ENCODE data around the gene KCNK2.

Gene KCNK2

GRCh38 chr1:215043401-215043800 is 39.1 kb upstream of the KCNK2 start:
- no peak overlapping the region for H3K4me3 ChIP-seq (ENCODE audit: low read depth in 1 of 2, low read length in 2 of 2)
- H3K27me3 ChIP-seq (ENCODE audit: insufficient read depth, low read length, poor library complexity), result no peaks in the 10 kb centered on the region
- DNase-seq (no peak), ATAC-seq (ENCODE audit: insufficient read depth, low read depth) (no peak)
- H3K36me3 ChIP-seq (ENCODE audit: insufficient read depth, low read length), result no peaks in the 10 kb centered on the region
- no peak overlapping the region for H3K4me2 ChIP-seq (ENCODE audit: insufficient read depth, low read length)
- no peaks in the 10 kb centered on the region for H3K9me3 ChIP-seq (ENCODE audit: insufficient read depth, low read length, severe bottlenecking)
- H3K4me1 ChIP-seq (ENCODE audit: insufficient read depth, low read length), result no peaks in the 10 kb centered on the region
- H3K9ac ChIP-seq (ENCODE audit: low read depth, low read length), result no peak overlapping the region
- TF ChIP-seq EZH2 (IDR thresholded peaks at IDR 0.05; ENCODE audit: borderline replicate concordance, low read depth, low read length, severe bottlenecking), result no peak
- TF ChIP-seq CTCF (IDR thresholded peaks at IDR 0.05; ENCODE audit: borderline replicate concordance, extremely low read depth, low read length, poor library complexity, severe bottlenecking), result no peak
- H3K27ac ChIP-seq (ENCODE audit: low read length), result no peak overlapping the region
- H2AFZ ChIP-seq (ENCODE audit: low read depth, low read length), result no peak overlapping the region
- no peaks in the 10 kb centered on the region for H3K79me2 ChIP-seq (ENCODE audit: insufficient read depth, low read length)
- H4K20me1 ChIP-seq (ENCODE audit: insufficient read depth, low read length), result no peaks in the 10 kb centered on the region

GRCh38 chr1:215044151-215044550 is 38.4 kb upstream of the KCNK2 start:
- no peak for ATAC-seq (ENCODE audit: insufficient read depth, low read depth)
- H3K27ac ChIP-seq (ENCODE audit: low read length), result no peak overlapping the region
- H2AFZ ChIP-seq (ENCODE audit: low read depth, low read length), result no peak overlapping the region
- H3K79me2 ChIP-seq (ENCODE audit: insufficient read depth, low read length), result no peaks in the 10 kb centered on the region
- DNase-seq, result no peak
- no peaks in the 10 kb centered on the region for H4K20me1 ChIP-seq (ENCODE audit: insufficient read depth, low read length)
- no peak overlapping the region for H3K4me3 ChIP-seq (ENCODE audit: low read depth in 1 of 2, low read length in 2 of 2)
- no peaks in the 10 kb centered on the region for H3K27me3 ChIP-seq (ENCODE audit: insufficient read depth, low read length, poor library complexity)
- no peaks in the 10 kb centered on the region for H3K9me3 ChIP-seq (ENCODE audit: insufficient read depth, low read length, severe bottlenecking)
- no peak overlapping the region for H3K4me2 ChIP-seq (ENCODE audit: insufficient read depth, low read length)
- TF ChIP-seq CTCF (IDR thresholded peaks at IDR 0.05; ENCODE audit: borderline replicate concordance, extremely low read depth, low read length, poor library complexity, severe bottlenecking) (no peak), EZH2 (IDR thresholded peaks at IDR 0.05; ENCODE audit: borderline replicate concordance, low read depth, low read length, severe bottlenecking) (no peak)
- no peaks in the 10 kb centered on the region for H3K36me3 ChIP-seq (ENCODE audit: insufficient read depth, low read length)
- H3K4me1 ChIP-seq (ENCODE audit: insufficient read depth, low read length), result no peaks in the 10 kb centered on the region
- no peak overlapping the region for H3K9ac ChIP-seq (ENCODE audit: low read depth, low read length)

- ATAC-seq (ENCODE audit: insufficient read depth, low read depth) (no peak), DNase-seq (no peak)
- Histone ChIP-seq H3K4me2 (ENCODE audit: insufficient read depth, low read length) (no peak overlapping the region), H3K9me3 (ENCODE audit: insufficient read depth, low read length, severe bottlenecking) (no peaks in the 10 kb centered on the region), H3K4me3 (ENCODE audit: low read depth in 1 of 2, low read length in 2 of 2) (no peak overlapping the region), H3K27me3 (ENCODE audit: insufficient read depth, low read length, poor library complexity) (no peaks in the 10 kb centered on the region), H2AFZ (ENCODE audit: low read depth, low read length) (no peak overlapping the region), H3K4me1 (ENCODE audit: insufficient read depth, low read length) (no peaks in the 10 kb centered on the region), H3K36me3 (ENCODE audit: insufficient read depth, low read length) (no peaks in the 10 kb centered on the region), H3K27ac (ENCODE audit: low read length) (no peak overlapping the region), H3K79me2 (ENCODE audit: insufficient read depth, low read length) (no peaks in the 10 kb centered on the region), H3K9ac (ENCODE audit: low read depth, low read length) (no peak overlapping the region), H4K20me1 (ENCODE audit: insufficient read depth, low read length) (no peaks in the 10 kb centered on the region)
- TF ChIP-seq EZH2 (IDR thresholded peaks at IDR 0.05; ENCODE audit: borderline replicate concordance, low read depth, low read length, severe bottlenecking) (no peak), CTCF (IDR thresholded peaks at IDR 0.05; ENCODE audit: borderline replicate concordance, extremely low read depth, low read length, poor library complexity, severe bottlenecking) (no peak)
These were observed 36.7 kb upstream of the KCNK2 start for GRCh38 chr1:215045698-215046308.
